Type B pancreatic cell (in vitro differentiated cells): Measurements from ENCODE around the gene TMEM130. TPM values are rescaled to one million over a fixed set of nuclear protein-coding genes. Genes with fewer than 3 reads are reported as not detected.
A peak's percentile ranks its signal among the peaks of the same experiment; 100 is the strongest.

Experiments used
- DNase-seq: peaks from one replicate; pipeline ENCODE4 v3.0.0; 2021; ENCODE audit warnings: mixed read lengths; ENCODE audit not compliant: unreplicated experiment; ENCODE audit errors: extremely low spot score
- H3K27ac Mint-ChIP-seq: 2 replicates; pipeline ENCODE4 v1.8.0; 2021; ENCODE audit warnings: mild to moderate bottlenecking, mixed read lengths
- H3K27me3 Mint-ChIP-seq: 2 replicates; pipeline ENCODE4 v1.8.0; 2021; ENCODE audit warnings: mixed read lengths
- H3K36me3 Mint-ChIP-seq: 2 replicates; pipeline ENCODE4 v1.8.0; 2021; ENCODE audit warnings: mixed read lengths
- H3K4me1 Mint-ChIP-seq: one replicate; pipeline ENCODE4 v1.8.0; 2021; ENCODE audit warnings: mixed read lengths; ENCODE audit not compliant: unreplicated experiment
- H3K4me3 Mint-ChIP-seq: 2 replicates; pipeline ENCODE4 v1.8.0; 2021; ENCODE audit warnings: mild to moderate bottlenecking, mixed read lengths
- H3K9me3 Mint-ChIP-seq: 2 replicates; pipeline ENCODE4 v1.8.0; 2021; ENCODE audit warnings: mixed read lengths
- CTCF ChIP-seq: fragments of 200-600 bp; sonication (generic); conservative IDR thresholded peaks from 2 replicates; pipeline ENCODE4 v1.5.0; 2021; ENCODE audit warnings: antibody characterized with exemption, mild to moderate bottlenecking
- total RNA-seq: library from RNA; stranded (reverse); gene quantifications from 2 replicates; pipeline ENCODE4 v1.2.1, GENCODE V29; 2021; ENCODE audit warnings: low replicate concordance

TMEM130 gene
- total RNA-seq, 1 donor from 2014 or later: 1.2 TPM

- peak; percentile 13 for DNase-seq
- no peak for TF ChIP-seq CTCF
- peaks cover 3% of the 10 kb centered on the region for H3K27me3 Mint-ChIP-seq
- peak overlapping the region; percentile 92 for H3K4me3 Mint-ChIP-seq
- H3K4me1 Mint-ChIP-seq: peaks cover 4% of the 10 kb centered on the region
- H3K36me3 Mint-ChIP-seq: peaks cover 10% of the 10 kb centered on the region
- H3K27ac Mint-ChIP-seq: peak overlapping the region; percentile 85
- no peaks in the 10 kb centered on the region for H3K9me3 Mint-ChIP-seq
These were observed 10.1 kb upstream of the TMEM130 start for GRCh38 chr7:98879979-98880315.

- peak; percentile 37 for TF ChIP-seq CTCF
- H3K27me3 Mint-ChIP-seq: peaks cover 9% of the 10 kb centered on the region
- peaks cover 10% of the 10 kb centered on the region for H3K36me3 Mint-ChIP-seq
- DNase-seq: no peak
- H3K4me1 Mint-ChIP-seq: peaks cover 4% of the 10 kb centered on the region
- peak overlapping the region; percentile 92 for H3K4me3 Mint-ChIP-seq
- H3K9me3 Mint-ChIP-seq: no peaks in the 10 kb centered on the region
- H3K27ac Mint-ChIP-seq: peak overlapping the region; percentile 85
These were observed 9.6 kb upstream of the TMEM130 start for GRCh38 chr7:98879198-98879978.

- Mint-ChIP-seq H3K4me1 (peaks cover 4% of the 10 kb centered on the region), H3K4me3 (peak within 1 kb of the TSS; percentile 92)
- peak; percentile 91 for DNase-seq
These were observed 8.8 kb upstream of the TMEM130 start, which contains the start of gene TRRAP for GRCh38 chr7:98878365-98879197. Gene TRRAP, plus strand, starts transcription at chr7:98878532. Its CDS starts 2,619 bp downstream, at chr7:98881151.

GRCh38 chr7:98877692-98878364, 8.0 kb upstream of the TMEM130 start:
- DNase-seq: peak; percentile 60
- Mint-ChIP-seq H3K4me1 (peaks cover 4% of the 10 kb centered on the region), H3K27me3 (peaks cover 12% of the 10 kb centered on the region), H3K4me3 (peak overlapping the region; percentile 73), H3K27ac (peak overlapping the region; percentile 21), H3K36me3 (peaks cover 7% of the 10 kb centered on the region), H3K9me3 (no peaks in the 10 kb centered on the region)
- TF ChIP-seq CTCF: no peak

More at GRCh38 chr7:98878365-98879197, 8.8 kb upstream of the TMEM130 start, which contains the start of gene TRRAP:
- Mint-ChIP-seq H3K36me3 (peaks cover 7% of the 10 kb centered on the region), H3K27me3 (peaks cover 11% of the 10 kb centered on the region), H3K9me3 (no peaks in the 10 kb centered on the region), H3K27ac (peak within 1 kb of the TSS; percentile 85)
- peak; percentile 99 for TF ChIP-seq CTCF

- DNase-seq: no peak
- peak overlapping the region; percentile 73 for H3K4me3 Mint-ChIP-seq
- no peak overlapping the region for H3K27ac Mint-ChIP-seq
- H3K9me3 Mint-ChIP-seq: no peaks in the 10 kb centered on the region
- peaks cover 7% of the 10 kb centered on the region for H3K36me3 Mint-ChIP-seq
- H3K4me1 Mint-ChIP-seq: peaks cover 4% of the 10 kb centered on the region
- TF ChIP-seq CTCF: no peak
- peaks cover 15% of the 10 kb centered on the region for H3K27me3 Mint-ChIP-seq
These were observed 7.3 kb upstream of the TMEM130 start for GRCh38 chr7:98877146-98877545.
